ENCODE data around the gene ZNF519. TPM values are rescaled to one million over a fixed set of nuclear protein-coding genes. Genes with fewer than 3 reads are reported as not detected.
"Not testable (repeated sequence)": the region's sequence is repeated elsewhere in the genome, so short reads cannot be mapped to it uniquely, and the experiment has no call there.

Gene ZNF519
- 2.6 and 2.8 TPM in 2 replicates for total RNA-seq
- polyA plus RNA-seq, result 2.0 and 2.7 TPM in 2 replicates
- polyA plus RNA-seq (2012), result 1.3 and 1.4 TPM in 2 replicates
- polyA minus RNA-seq (ENCODE audit: low replicate concordance), result 1.3 TPM in 1 of 2 replicates, not detected in the other

GRCh38 chr18:14132271-14132700, at the start of gene ZNF519:
Gene ZNF519, minus strand, starts transcription at chr18:14132435. Its CDS starts 158 bp downstream, at chr18:14132277.
- H3K27ac ChIP-seq (ENCODE audit: insufficient read depth, low read length); H3K27me3 ChIP-seq (ENCODE audit: control insufficient read depth, insufficient read depth, low read length); H3K9me3 ChIP-seq (ENCODE audit: control insufficient read depth, insufficient read depth, low read depth, low read length); H3K4me1 ChIP-seq (ENCODE audit: control insufficient read depth, extremely low read depth, insufficient read depth, low read length); H3K36me3 ChIP-seq (ENCODE audit: control insufficient read depth, insufficient read depth, low read length); H4K20me1 ChIP-seq (ENCODE audit: control insufficient read depth, extremely low read depth, insufficient read depth, low read length); H3K79me2 ChIP-seq (ENCODE audit: control insufficient read depth, insufficient read depth, low read length): not testable (repeated sequence)
- Histone ChIP-seq H3K4me2 (ENCODE audit: extremely low read depth, insufficient read depth, low read length) (peak within 1 kb of the TSS; percentile 51), H2AFZ (ENCODE audit: low read length) (peak within 1 kb of the TSS; percentile 78), H3K4me3 (replicated peaks in 1 of 4; ENCODE audit: control extremely low read depth in 1 of 4, insufficient read depth in 1 of 4, low read depth in 3 of 4, low read length in 4 of 4) (peak within 1 kb of the TSS; percentile 56 to 76 (median 61)), H3K9ac (ENCODE audit: insufficient read depth, low read length) (peak within 1 kb of the TSS; percentile 55)
- peak; percentile 96 to 97 for DNase-seq (ENCODE audit: low read depth in 2 of 2)

GRCh38 chr18:14179306-14179705, 47.1 kb upstream of the ZNF519 start:
- no peak for DNase-seq (ENCODE audit: low read depth in 2 of 2)
- H3K27ac ChIP-seq (ENCODE audit: insufficient read depth, low read length), result no peak overlapping the region
- H3K27me3 ChIP-seq (ENCODE audit: control insufficient read depth, insufficient read depth, low read length), result no peaks in the 10 kb centered on the region
- H3K36me3 ChIP-seq (ENCODE audit: control insufficient read depth, insufficient read depth, low read length), result no peaks in the 10 kb centered on the region
- no peaks in the 10 kb centered on the region for H3K9me3 ChIP-seq (ENCODE audit: control insufficient read depth, insufficient read depth, low read depth, low read length)
- no peak overlapping the region for H2AFZ ChIP-seq (ENCODE audit: low read length)
- no peaks in the 10 kb centered on the region for H4K20me1 ChIP-seq (ENCODE audit: control insufficient read depth, extremely low read depth, insufficient read depth, low read length)
- H3K9ac ChIP-seq (ENCODE audit: insufficient read depth, low read length), result no peak overlapping the region
- TF ChIP-seq EZH2 (IDR thresholded peaks at IDR 0.05; ENCODE audit: low read length, missing control alignments) (no peak), CTCF (conservative IDR thresholded peaks at IDR 0.05 in 1 of 2, IDR thresholded peaks at IDR 0.05 in 1 of 2; ENCODE audit: low read depth in 1 of 2, low read length in 2 of 2) (no peak)
- no peaks in the 10 kb centered on the region for H3K4me1 ChIP-seq (ENCODE audit: control insufficient read depth, extremely low read depth, insufficient read depth, low read length)
- peak overlapping the region in 2 of 4 experiments; percentile 28 to 41 for H3K4me3 ChIP-seq (replicated peaks in 1 of 4; ENCODE audit: control extremely low read depth in 1 of 4, insufficient read depth in 1 of 4, low read depth in 3 of 4, low read length in 4 of 4)
- no peaks in the 10 kb centered on the region for H3K79me2 ChIP-seq (ENCODE audit: control insufficient read depth, insufficient read depth, low read length)
- no peak overlapping the region for H3K4me2 ChIP-seq (ENCODE audit: extremely low read depth, insufficient read depth, low read length)

- H3K36me3 ChIP-seq (ENCODE audit: control insufficient read depth, insufficient read depth, low read length); H3K9ac ChIP-seq (ENCODE audit: insufficient read depth, low read length); H3K79me2 ChIP-seq (ENCODE audit: control insufficient read depth, insufficient read depth, low read length); H3K4me1 ChIP-seq (ENCODE audit: control insufficient read depth, extremely low read depth, insufficient read depth, low read length); H2AFZ ChIP-seq (ENCODE audit: low read length); H4K20me1 ChIP-seq (ENCODE audit: control insufficient read depth, extremely low read depth, insufficient read depth, low read length); H3K27me3 ChIP-seq (ENCODE audit: control insufficient read depth, insufficient read depth, low read length); H3K27ac ChIP-seq (ENCODE audit: insufficient read depth, low read length); H3K9me3 ChIP-seq (ENCODE audit: control insufficient read depth, insufficient read depth, low read depth, low read length); H3K4me2 ChIP-seq (ENCODE audit: extremely low read depth, insufficient read depth, low read length): not testable (repeated sequence)
- TF ChIP-seq CTCF (conservative IDR thresholded peaks at IDR 0.05 in 1 of 2, IDR thresholded peaks at IDR 0.05 in 1 of 2; ENCODE audit: low read depth in 1 of 2, low read length in 2 of 2), result peak in 1 of 2 donors; percentile 65
- DNase-seq (ENCODE audit: low read depth in 2 of 2), result peak; percentile 28 to 54
- peak overlapping the region in 2 of 4 experiments; percentile 28 to 41 for H3K4me3 ChIP-seq (replicated peaks in 1 of 4; ENCODE audit: control extremely low read depth in 1 of 4, insufficient read depth in 1 of 4, low read depth in 3 of 4, low read length in 4 of 4)
Observed at GRCh38 chr18:14178321-14179196, 46.3 kb upstream of the ZNF519 start.

- not testable (repeated sequence) for H2AFZ ChIP-seq (ENCODE audit: low read length); H3K79me2 ChIP-seq (ENCODE audit: control insufficient read depth, insufficient read depth, low read length); H3K27me3 ChIP-seq (ENCODE audit: control insufficient read depth, insufficient read depth, low read length); H3K4me1 ChIP-seq (ENCODE audit: control insufficient read depth, extremely low read depth, insufficient read depth, low read length); H3K4me2 ChIP-seq (ENCODE audit: extremely low read depth, insufficient read depth, low read length); H3K36me3 ChIP-seq (ENCODE audit: control insufficient read depth, insufficient read depth, low read length); H3K4me3 ChIP-seq (replicated peaks in 1 of 4; ENCODE audit: control extremely low read depth in 1 of 4, insufficient read depth in 1 of 4, low read depth in 3 of 4, low read length in 4 of 4); H3K9me3 ChIP-seq (ENCODE audit: control insufficient read depth, insufficient read depth, low read depth, low read length); DNase-seq (ENCODE audit: low read depth in 2 of 2); H3K9ac ChIP-seq (ENCODE audit: insufficient read depth, low read length); H3K27ac ChIP-seq (ENCODE audit: insufficient read depth, low read length); H4K20me1 ChIP-seq (ENCODE audit: control insufficient read depth, extremely low read depth, insufficient read depth, low read length)
Observed at GRCh38 chr18:14177540-14178320, 45.5 kb upstream of the ZNF519 start.

- not testable (repeated sequence) for H3K79me2 ChIP-seq (ENCODE audit: control insufficient read depth, insufficient read depth, low read length); H3K36me3 ChIP-seq (ENCODE audit: control insufficient read depth, insufficient read depth, low read length); H3K4me2 ChIP-seq (ENCODE audit: extremely low read depth, insufficient read depth, low read length); H3K27ac ChIP-seq (ENCODE audit: insufficient read depth, low read length); H2AFZ ChIP-seq (ENCODE audit: low read length); DNase-seq (ENCODE audit: low read depth in 2 of 2); H3K9me3 ChIP-seq (ENCODE audit: control insufficient read depth, insufficient read depth, low read depth, low read length); H3K27me3 ChIP-seq (ENCODE audit: control insufficient read depth, insufficient read depth, low read length); H4K20me1 ChIP-seq (ENCODE audit: control insufficient read depth, extremely low read depth, insufficient read depth, low read length); H3K4me1 ChIP-seq (ENCODE audit: control insufficient read depth, extremely low read depth, insufficient read depth, low read length); H3K4me3 ChIP-seq (replicated peaks in 1 of 4; ENCODE audit: control extremely low read depth in 1 of 4, insufficient read depth in 1 of 4, low read depth in 3 of 4, low read length in 4 of 4); H3K9ac ChIP-seq (ENCODE audit: insufficient read depth, low read length)
Observed at GRCh38 chr18:14175404-14175803, 43.2 kb upstream of the ZNF519 start.
